Left forelimb (tissue), 1 donor: ENCODE results near the gene MOCOS.
"Not testable (repeated sequence)": the region's sequence is repeated elsewhere in the genome, so short reads cannot be mapped to it uniquely, and the experiment has no call there.

Source experiments
- DNase-seq: peaks from one replicate; pipeline ENCODE4 v3.0.0-alpha.2; 2018; ENCODE audit warnings: low spot score

The MOCOS gene, protein sequence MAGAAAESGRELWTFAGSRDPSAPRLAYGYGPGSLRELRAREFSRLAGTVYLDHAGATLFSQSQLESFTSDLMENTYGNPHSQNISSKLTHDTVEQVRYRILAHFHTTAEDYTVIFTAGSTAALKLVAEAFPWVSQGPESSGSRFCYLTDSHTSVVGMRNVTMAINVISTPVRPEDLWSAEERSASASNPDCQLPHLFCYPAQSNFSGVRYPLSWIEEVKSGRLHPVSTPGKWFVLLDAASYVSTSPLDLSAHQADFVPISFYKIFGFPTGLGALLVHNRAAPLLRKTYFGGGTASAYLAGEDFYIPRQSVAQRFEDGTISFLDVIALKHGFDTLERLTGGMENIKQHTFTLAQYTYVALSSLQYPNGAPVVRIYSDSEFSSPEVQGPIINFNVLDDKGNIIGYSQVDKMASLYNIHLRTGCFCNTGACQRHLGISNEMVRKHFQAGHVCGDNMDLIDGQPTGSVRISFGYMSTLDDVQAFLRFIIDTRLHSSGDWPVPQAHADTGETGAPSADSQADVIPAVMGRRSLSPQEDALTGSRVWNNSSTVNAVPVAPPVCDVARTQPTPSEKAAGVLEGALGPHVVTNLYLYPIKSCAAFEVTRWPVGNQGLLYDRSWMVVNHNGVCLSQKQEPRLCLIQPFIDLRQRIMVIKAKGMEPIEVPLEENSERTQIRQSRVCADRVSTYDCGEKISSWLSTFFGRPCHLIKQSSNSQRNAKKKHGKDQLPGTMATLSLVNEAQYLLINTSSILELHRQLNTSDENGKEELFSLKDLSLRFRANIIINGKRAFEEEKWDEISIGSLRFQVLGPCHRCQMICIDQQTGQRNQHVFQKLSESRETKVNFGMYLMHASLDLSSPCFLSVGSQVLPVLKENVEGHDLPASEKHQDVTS

DNA sequence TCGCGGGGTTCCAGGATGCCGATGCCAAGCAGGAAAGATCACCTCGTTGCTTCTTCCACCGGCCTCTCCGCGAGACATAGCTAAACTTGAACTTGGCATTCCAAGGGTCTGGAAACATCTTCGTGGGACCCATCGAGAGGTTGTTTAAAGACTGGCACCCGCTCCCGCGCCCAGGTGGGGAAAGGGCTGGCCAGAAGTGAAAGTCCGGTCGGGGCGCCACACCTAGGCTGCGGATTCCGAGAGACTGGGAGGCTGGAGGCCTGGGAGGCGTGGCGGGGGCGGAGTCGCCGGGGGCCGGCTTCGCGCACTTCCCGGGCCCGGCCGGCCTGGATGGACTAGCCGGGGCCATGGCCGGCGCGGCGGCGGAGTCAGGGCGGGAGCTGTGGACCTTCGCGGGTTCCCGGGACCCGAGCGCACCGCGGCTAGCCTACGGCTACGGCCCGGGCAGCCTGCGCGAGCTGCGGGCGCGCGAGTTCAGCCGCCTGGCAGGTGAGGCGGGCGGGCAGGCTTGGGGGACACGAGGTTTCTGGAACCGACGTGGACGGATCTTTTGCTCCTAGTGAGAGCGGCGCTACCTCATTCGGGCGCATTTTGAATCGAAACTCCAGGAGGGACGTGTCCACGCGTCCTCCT lies at the start of gene MOCOS:
MOCOS (plus strand) TSS at position 305 of the 633 bp plus-strand sequence; CDS start at position 348, 43 bp downstream.
- DNase-seq: peak; percentile 83

DNA sequence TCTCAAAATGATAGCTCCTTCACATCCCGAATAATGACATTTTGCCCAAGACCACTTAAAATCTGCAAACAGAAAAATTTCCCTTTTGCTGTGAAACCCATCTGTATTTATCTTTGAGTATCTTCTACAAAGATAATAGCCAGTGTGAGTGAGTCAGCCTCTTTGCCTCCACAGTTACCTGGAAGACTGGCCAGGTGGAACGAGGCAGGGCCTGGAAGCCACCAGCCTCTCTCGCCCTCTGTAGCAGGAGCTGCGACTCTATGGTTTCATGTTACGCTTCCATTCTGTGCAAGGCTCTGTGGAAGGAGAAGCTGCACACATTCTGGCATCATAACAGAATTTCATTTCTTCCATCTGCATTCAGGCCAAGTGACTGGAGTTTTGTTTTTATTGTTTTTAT lies 48.1 kb upstream of the MOCOS start:
- DNase-seq: no peak

DNA sequence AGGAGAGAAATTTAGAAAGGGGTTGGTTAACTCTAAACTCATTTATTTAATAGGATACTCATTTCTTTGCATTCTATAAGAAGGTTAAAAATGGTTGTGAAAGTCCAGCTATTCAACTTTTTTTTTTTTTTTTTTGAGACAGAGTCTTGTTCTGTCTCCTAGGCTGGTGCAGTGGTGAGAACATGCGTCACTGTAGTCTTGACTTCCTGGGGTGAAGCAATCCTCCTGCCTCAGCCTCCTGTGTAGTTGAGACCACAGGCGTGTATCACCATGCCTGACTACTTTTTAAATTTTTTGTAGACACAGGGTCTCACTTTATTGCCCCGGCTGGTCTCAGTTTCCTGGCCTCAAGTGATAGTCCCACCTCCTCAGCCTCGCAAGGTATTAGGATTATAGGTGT lies 45.7 kb upstream of the MOCOS start:
- DNase-seq: no peak

DNA sequence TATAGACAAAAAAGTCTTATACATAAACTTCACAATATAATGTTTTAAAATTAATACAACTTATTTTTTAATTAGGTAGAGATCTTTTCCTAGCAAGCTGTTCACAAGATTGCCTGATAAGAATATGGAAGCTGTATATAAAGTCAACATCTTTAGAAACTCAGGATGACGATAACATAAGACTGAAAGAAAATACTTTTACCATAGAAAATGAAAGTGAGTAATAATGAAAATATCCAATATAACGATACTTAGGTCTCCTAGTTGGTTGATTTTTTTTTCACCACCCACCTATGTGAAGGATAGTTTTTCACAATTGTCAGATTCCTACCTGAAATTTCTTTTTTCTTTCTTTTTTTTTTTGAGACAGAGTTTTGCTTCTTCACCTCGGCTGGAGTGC lies 44.5 kb upstream of the MOCOS start:
- no peak for DNase-seq

DNA sequence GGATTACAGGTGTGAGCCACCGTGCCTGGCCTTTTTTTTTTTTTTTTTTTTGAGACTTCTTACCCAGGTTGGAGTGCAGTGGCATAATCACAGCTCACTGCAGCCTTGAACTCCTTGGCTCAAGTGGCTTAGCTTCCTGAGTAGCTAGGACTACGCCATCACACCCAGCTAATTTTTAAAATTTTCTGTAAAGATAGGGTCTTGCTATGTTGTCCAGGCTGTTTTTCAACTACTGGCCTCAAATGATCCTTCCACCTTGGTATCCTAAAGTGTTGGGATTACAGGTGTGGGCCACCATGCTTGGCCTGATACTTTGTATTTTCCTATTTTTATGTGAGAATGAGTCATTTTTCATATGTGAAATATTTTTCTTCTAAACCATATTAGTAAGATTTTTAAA lies 43.9 kb upstream of the MOCOS start:
- DNase-seq: no peak

DNA sequence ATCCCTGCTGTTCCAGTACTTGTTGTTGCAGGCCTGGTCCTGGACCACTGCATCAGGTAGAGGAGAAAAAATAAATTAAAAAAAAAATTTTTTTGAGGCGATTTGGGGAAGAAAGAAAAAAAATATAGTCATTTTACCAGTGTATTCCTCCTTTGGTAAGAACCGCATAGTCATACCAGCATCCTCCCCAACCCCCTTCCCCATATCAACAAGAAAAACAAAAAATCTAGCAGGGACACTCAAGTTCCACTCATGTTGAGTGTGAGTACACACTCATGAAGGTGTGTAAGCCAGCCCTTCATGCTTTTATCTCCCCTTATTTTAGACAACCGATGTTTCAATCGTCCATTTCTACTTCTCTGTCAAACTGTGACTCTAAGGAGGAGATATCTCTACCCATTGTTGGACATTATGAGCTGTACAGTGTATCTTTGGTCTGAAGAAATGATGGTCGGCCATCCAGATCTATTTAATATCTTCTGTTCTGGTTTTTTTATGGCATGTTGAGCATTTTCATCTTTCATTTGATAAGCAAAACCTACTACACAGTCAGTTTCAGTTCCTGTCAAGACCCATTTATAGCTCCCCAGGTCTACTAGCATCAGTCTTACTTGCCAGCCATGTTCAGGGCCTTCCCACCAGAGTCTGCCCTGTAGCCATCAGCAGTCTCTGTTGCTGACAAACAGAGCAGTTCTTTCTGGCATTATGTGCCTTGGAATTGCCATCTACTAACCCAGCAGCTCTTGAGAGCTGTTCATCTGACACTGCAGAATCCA lies 37.6 kb upstream of the MOCOS start:
- DNase-seq: no peak

DNA sequence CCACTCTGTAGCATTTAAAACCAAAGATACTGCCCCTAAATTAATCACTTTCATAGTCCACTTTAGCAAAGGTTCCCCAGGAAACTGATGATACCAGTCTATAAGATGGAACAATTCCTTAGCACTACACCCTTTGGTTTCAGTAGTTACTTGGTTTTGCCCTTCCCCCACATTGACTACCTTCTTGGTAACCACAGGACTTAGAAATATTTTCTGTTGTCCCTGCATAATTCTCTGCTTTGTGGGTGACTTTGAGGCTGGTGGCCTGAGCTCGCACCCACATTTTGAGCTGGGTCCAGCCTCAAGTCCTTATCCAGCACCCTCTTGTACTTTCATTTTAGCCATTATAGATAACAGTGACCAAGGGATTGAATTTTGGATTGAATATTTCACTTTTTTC lies 34.5 kb upstream of the MOCOS start:
- DNase-seq: no peak

DNA sequence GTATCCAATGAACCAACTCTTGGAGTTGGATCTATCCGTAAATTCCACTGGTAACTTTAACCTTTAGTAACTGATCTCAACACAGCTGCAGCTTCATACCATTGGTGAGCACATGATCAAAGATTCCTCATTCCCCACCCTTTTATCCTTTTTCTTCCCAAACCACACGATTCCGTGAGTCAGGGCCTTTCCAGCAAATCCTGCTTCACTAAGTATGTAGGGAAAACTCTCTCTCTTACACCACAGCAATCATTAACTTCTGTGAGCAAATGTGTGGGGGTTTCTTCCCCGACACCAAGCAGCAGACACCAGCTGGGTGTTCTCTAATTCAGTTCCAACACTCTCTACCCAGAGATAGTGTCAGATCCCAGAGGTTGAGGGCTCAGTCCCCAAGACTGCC lies 34.1 kb upstream of the MOCOS start:
- DNase-seq: no peak

DNA sequence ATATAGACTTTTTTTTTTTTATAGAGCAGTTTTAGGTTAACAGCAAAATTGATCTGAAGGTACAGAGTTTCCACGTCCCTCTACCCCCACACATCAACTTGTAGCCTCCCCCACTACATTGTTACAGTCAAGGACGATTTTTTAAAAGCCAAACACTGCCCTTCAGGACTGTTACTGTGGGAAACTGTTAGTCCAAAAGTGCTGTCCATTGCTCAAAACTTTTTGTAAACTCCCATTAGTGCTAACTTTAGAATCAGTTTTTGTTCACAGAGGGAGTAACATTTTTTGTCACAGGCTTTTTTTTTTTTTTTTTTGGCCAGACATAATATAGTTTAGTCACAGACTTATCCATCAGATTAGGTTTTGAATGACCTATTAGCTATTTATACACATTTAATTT lies 33.5 kb upstream of the MOCOS start:
- no peak for DNase-seq

DNA sequence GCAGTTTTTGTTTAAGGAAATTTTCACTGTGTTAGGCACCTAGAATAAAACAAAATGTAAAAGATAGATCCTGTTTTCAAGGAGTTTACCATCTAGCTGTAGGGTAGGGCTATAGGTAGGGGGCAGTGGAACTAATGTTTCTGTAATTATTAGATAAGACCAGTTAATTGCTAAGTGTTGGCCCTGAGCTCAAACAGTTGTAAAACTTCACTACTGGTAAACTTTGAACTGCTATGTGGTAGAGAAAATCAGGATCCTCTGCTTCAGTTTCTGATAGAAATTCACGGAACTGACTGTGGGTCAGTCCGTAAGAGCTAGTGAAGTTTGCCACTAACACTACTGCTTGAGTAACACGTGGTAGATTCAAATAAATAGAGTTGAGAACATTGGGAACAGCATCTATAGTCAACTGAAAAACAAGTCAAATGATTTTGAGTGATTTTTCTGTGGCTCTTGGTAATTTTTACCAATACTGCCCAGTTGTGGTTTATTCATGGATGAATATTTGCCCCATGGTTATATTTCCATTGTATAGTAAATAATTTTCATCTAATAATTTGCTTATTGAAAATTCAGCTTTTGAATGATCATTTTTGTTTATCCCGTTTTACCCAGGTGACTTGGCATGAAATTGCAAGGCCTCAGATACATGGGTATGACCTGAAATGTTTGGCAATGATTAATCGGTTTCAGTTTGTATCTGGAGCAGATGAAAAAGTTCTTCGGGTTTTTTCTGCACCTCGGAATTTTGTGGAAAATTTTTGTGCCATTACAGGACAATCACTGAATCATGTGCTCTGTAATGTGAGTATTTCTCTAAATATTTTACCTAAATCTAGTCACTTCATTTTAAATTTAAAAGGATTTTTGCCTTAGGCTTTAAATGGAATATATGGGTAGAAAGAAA lies 31.2 kb upstream of the MOCOS start:
- no peak for DNase-seq

DNA sequence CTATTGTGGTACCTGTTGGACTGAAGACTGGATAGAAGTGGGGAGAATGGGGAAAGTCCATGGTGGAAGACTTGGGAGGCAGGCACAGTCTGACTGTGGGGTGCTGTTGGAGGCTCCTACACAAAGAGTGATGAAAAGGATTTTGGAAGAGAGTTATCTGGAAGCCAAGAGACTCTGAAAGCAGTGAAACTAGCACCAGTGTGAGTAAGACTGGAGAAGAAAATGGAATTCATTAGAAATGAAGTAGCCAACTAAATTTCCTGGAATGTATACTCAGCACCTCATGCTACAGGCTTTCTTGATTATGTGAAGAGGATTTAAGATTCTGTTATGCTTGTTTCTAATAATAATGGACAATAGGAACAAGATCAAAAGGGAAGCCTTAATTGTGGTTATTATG lies 29.9 kb upstream of the MOCOS start:
- DNase-seq: no peak

DNA sequence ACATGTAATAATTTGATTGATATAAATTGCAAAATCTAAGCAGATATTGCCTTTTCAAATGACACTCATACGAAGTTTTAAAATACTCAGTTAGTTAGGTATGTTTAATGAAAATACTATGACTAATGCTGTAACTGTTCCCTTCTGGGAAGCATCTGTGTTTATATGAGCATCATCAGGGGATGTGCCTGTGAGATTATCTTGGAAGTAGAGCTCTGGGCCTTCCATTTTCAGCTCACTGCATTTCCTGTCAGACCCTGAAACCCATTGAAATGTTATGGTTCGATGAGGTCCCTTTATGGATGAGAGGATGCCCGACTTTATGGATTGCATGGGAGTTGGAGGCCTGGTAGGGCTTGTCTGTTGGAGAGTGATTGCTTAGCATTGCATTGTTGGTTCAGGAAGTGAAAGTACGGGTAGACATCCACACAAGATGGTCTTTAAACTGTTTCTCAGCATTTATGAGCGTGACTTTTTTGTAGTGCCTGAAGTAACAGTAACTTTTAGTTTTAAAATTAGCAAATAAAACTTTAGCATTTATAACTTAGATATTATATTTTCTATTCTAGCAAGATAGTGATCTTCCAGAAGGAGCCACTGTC lies 28.9 kb upstream of the MOCOS start:
- no peak for DNase-seq

DNA sequence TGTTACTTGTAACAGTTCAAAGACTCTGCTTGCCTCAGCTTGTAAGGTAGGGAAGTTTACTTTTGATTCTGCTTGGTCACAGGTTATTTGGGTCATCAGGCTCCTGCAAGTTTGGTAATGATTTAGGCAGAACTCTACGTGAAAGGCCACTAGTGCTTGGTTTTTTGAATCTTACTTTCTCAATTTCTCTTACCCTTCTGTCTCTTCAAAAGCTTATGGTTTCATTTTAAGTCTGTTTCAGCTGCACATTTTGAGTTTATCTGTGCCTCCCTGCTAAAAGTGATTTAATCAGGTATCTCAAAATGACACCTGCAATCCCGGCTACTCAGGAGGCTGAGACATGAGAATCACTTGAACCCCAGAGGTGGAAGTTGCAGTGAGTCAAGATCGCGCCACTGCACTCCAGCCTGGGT lies 26.3 kb upstream of the MOCOS start:
- DNase-seq: no peak

DNA sequence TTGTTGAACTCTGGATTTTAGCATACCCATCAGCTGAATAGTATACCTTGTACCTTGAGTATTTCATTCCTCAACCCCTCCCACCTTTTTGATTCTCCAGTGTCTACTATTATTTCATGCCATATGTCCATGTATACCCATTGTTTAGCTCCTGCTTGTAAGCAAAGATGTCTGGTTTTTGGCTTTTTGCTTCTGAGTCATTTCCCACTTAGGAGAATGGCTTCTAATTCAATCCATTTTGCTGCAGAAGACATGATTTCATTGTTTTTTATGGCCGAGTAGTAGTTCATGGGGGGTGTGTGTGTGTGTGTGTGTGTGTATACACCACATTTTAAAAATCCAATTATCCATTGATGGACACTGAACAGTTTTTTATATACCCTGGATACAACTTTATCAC lies 24.3 kb upstream of the MOCOS start:
- DNase-seq: no peak

DNA sequence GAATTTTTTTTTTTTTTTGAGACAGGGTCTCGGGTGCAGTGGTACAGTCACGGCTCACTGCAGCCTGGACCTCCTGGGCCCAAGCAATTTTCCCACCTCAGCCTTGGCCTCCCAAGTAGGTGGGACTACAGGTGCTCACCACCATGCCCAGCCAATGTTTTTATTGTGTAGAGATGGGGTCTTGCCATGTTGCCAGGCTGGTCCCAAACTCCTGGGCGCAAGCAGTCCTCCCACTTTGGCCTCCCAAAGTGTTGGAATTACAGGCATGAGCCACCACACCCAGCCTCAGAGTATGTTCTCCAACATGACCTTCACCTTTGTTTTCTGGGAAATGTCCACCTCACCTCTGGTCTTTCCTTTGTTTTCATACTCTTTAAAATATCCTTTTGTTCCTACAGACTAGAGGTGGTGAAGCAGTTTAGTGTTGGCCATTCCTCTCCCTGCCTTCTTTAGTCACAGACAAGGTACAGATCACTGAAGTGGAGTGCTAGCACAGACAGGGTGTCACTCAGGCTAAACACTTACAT lies 19.5 kb upstream of the MOCOS start:
- DNase-seq: no peak

DNA sequence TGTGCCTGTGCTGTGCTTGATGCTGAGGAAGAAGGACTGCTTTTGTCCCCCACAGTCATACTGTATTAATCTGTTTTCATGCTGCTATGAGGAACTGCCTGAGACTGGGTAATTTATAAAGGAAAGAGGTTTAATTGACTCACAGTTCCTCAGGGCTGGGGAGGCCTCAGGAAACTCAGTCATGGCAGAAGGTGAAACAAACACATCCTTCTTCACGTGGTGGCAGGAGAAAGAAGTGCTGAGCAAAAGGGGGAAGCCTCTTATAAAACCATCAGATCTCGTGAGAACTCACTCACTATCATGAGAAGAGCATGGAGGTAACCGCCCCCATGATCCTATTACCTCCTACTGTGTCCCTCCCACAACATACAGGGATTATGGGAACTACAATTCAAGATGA lies 19.0 kb upstream of the MOCOS start:
- not testable (repeated sequence) for DNase-seq

DNA sequence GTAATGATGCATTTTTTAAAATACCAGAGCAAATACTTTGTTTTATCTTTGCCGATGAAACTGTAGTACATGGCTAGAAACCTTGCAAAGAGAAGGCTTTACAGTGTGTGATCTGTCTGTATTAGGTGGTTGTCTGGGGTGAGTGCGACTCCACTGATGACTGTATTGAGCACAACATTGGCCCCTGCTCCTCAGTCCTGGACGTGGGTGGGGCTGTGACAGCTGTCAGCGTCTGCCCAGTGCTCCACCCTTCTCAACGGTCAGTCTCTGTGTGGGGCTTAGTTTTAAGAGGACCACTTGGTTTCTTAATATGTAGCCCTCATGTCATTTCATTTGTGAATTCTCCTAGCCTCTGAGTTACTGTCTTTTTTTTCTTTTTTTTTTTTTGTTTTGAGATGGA lies 17.4 kb upstream of the MOCOS start:
- no peak for DNase-seq

DNA sequence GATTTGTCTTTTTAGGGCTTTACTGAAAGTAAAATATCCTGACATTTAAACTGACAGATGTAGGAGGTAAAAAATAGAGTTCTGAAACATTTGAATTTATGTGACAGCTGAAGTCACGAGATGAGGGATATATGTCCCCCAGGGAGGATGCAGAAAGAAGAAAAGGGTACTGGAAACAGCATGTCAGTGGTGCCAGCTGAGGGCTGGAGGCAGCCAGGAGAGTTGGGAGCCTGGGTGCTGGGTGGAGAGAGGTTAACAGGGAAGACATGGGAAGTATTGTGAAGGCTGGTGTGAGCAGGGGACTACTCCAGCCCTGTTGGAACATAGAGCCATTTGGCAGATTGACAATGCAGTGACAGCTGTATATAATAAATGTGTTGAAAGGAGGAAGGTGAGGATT lies 11.8 kb upstream of the MOCOS start:
- no peak for DNase-seq

DNA sequence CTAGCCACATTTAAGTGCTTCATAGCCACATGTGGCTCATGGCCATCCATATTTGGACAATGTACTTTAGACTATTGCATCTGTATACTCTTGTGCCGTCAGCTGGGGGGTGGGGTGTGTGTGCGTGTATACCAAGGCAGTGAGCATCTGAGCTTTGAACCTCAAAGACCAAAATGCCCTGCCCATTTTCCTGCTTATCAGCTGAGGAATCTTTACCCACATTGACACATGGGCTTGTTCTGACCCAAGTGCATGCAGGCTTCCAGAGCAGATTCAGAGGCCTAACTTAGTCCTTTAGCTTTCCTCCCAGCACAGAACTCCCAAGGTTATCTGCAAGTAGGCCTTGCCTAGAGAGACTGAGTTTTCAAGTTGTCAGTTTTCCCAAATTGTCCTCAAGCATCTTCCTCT lies 11.1 kb upstream of the MOCOS start:
- no peak for DNase-seq

DNA sequence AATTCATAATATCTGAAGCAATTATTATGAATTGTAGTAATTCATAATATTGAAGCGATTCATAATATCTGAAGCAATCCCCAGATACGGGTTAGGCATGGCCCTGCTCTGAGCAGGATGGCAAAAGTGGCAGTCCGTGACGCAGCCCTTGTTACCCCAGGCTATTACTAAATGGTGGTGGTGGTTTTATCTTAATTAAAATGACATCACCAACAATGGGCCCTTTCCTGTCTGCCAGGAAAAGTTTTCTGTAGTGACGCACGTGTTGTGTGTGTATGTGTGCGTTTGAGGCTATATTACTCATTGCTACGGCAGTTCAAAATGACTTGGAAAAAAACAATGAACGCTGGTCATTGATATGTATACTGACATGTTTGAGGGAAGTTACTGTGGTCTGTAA lies 10.6 kb upstream of the MOCOS start:
- no peak for DNase-seq
